DND-41 (cell line): ENCODE measurements around the gene MYO1B.

Source experiments
- CTCF ChIP-seq: IDR thresholded peaks from 2 replicates; pipeline ENCODE4 v1.5.1; 2012; ENCODE audit warnings: borderline replicate concordance, low read length, moderate library complexity, mild to moderate bottlenecking; ENCODE audit not compliant: poor library complexity, severe bottlenecking; ENCODE audit errors: extremely low read depth
- EZH2 ChIP-seq: IDR thresholded peaks from 3 replicates; pipeline ENCODE4 v1.6.1; 2012; ENCODE audit warnings: borderline replicate concordance, low read depth, mild to moderate bottlenecking, moderate library complexity, low read length, inconsistent platforms; ENCODE audit not compliant: severe bottlenecking

- TF ChIP-seq CTCF (no peak), EZH2 (no peak)
Observed at GRCh38 chr2:191319186-191319585, 74.0 kb downstream of the MYO1B start.
